PC-3 (cell line): Measurements from ENCODE around the gene ABCG8. TPM values are rescaled to one million over a fixed set of nuclear protein-coding genes. Genes with fewer than 3 reads are reported as not detected.

Experiments used
- ATAC-seq: fragments of 200-7000 bp; cut with Tn5 transposase; 2 replicates; pipeline ENCODE4 v1.9.1; 2020; ENCODE audit warnings: mild to moderate bottlenecking, moderate library complexity
- BruUV-seq: library from RNA; stranded (reverse); fragments of 400-500 nt; replicated peaks from 2 replicates; lab custom pipeline; 2021; lab: Mats Ljungman, UMichigan
- CTCF ChIA-PET: fragments of 300-600 bp; sonication (Branson Sonifier 250); formaldehyde crosslinking; loops from one replicate; lab custom pipeline; 2022; ENCODE audit warnings: antibody characterized with exemption; lab: Charles Lee
- POLR2A ChIA-PET: fragments of 300-600 bp; sonication (Branson Sonifier 250); formaldehyde crosslinking; loops from one replicate; lab custom pipeline; 2022; ENCODE audit warnings: antibody characterized with exemption; ENCODE audit not compliant: unreplicated experiment; lab: Charles Lee
- DNase-seq: peaks from one replicate; pipeline ENCODE4 v3.0.0-alpha.2; 2015
- H2AFZ ChIP-seq: fragments of 300-600 bp; sonication (generic); 2 replicates; pipeline ENCODE4 v1.6.0; 2016; ENCODE audit warnings: antibody characterized with exemption, low read length
- H3F3A ChIP-seq: fragments of 300-600 bp; sonication (generic); one replicate; pipeline ENCODE4 v1.6.0; 2017; ENCODE audit warnings: antibody characterized with exemption, low read length, control low read depth, mild to moderate bottlenecking; ENCODE audit not compliant: unreplicated experiment
- H3K27ac ChIP-seq: fragments of 300-600 bp; sonication (generic); 2 replicates; pipeline ENCODE4 v1.5.1; 2016; ENCODE audit warnings: mild to moderate bottlenecking, low read length
- H3K27me3 ChIP-seq: fragments of 300-600 bp; sonication (generic); 2 replicates; pipeline ENCODE4 v1.6.1; 2016; ENCODE audit warnings: low read length, mixed read lengths
- H3K36me3 ChIP-seq: fragments of 300-600 bp; sonication (generic); 2 replicates; pipeline ENCODE4 v1.6.1; 2016; ENCODE audit warnings: low read depth, mixed run types, low read length, mixed read lengths
- H3K4me1 ChIP-seq: fragments of 300-600 bp; sonication (generic); 2 replicates; pipeline ENCODE4 v1.5.1; 2016; ENCODE audit warnings: low read length; ENCODE audit not compliant: insufficient read depth
- H3K4me2 ChIP-seq: fragments of 300-600 bp; sonication (generic); 2 replicates; pipeline ENCODE4 v1.6.0; 2016; ENCODE audit warnings: low read length
- H3K4me3 ChIP-seq: fragments of 300-600 bp; sonication (generic); 2 replicates; pipeline ENCODE4 v1.5.1; 2016; ENCODE audit warnings: mild to moderate bottlenecking, low read length, mixed read lengths
- H3K79me2 ChIP-seq: fragments of 300-600 bp; sonication (generic); 2 replicates; pipeline ENCODE4 v1.6.1; 2017; ENCODE audit warnings: low read length, mixed read lengths
- H3K9ac ChIP-seq: fragments of 300-600 bp; sonication (generic); 2 replicates; pipeline ENCODE4 v1.6.0; 2016; ENCODE audit warnings: mild to moderate bottlenecking, low read length
- H3K9me2 ChIP-seq: fragments of 300-600 bp; sonication (generic); replicated peaks from 2 replicates; pipeline ENCODE4 v1.6.1; 2016; ENCODE audit warnings: mixed run types, low read length, mixed read lengths
- H3K9me3 ChIP-seq: fragments of 300-600 bp; sonication (generic); 2 replicates; pipeline ENCODE4 v1.6.1; 2016; ENCODE audit warnings: low read length, mixed read lengths
- H4K20me1 ChIP-seq: fragments of 300-600 bp; sonication (generic); 2 replicates; pipeline ENCODE4 v1.6.1; 2016; ENCODE audit warnings: low read length, mixed read lengths
- EZH2 ChIP-seq: fragments of 300-600 bp; sonication (generic); IDR thresholded peaks from one replicate; pipeline ENCODE4 v1.6.1; 2017; ENCODE audit warnings: antibody characterized with exemption, mild to moderate bottlenecking, low read length; ENCODE audit not compliant: unreplicated experiment
- EZH2phosphoT487 ChIP-seq: fragments of 300-600 bp; sonication (generic); IDR thresholded peaks from 2 replicates; pipeline ENCODE4 v1.6.1; 2018; ENCODE audit warnings: mild to moderate bottlenecking, antibody characterized with exemption, low read length, borderline replicate concordance
- intact Hi-C: fragments of 100-400 bp; cut with micrococcal nuclease; formaldehyde crosslinking; loops from 2 replicates; pipeline ENCODE4 v1.9.0; 2023
- total RNA-seq: library from RNA; depleted of rRNA; stranded (reverse); fragments of >200 nt; gene quantifications from 2 replicates; pipeline ENCODE4 v1.2.3, GENCODE V29; 2014
- TF ChIP-seq, protein P1 (sequence below): fragments of 300-600 bp; sonication (generic); conservative IDR thresholded peaks from 2 replicates; pipeline ENCODE4 v1.5.1; 2017; ENCODE audit warnings: antibody characterized with exemption, low read depth, mild to moderate bottlenecking, low read length

Gene ABCG8
- total RNA-seq, 1 experiment from 2014 or later, result not detected

DNA sequence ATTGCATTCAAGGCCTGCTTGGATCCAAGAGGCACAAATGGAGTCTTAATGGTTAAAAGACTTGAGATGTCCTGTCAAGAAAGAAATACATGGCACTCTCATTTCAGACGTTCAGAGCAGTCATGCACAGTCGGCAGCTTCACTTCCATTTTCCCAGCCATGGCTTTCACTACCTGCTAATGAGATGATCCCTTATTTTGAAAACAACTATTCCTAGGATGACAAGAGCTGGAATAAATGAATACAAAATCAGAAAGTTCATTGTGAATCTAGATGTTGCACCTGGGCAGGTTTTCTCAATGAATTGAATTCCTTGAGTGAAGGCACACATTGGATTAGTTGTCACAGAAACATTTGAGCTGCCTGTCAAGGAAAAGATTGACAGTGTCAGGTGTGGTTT is 25.8 kb upstream of the ABCG8 start:
- no TSS peak for BruUV-seq

DNA sequence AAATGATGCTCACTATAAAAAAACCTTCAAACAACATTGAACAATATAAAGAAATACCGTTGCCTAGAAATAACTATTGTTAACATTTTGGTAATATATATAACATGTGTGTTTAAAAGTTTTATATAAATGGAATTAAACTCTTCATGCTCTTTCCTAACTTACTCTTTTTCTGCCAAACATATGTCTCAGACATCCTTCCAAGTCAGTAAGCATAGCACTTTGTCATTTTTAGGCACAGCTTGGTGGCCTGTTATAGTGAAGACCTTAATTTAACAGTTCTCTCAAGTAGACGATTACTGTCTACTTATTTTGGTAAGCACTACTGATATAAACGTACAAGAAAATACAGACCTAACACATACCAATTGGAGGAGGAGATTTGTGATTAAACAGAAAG is 24.1 kb upstream of the ABCG8 start:
- H3K27ac ChIP-seq, result no peak overlapping the region
- H4K20me1 ChIP-seq, result no peaks in the 10 kb centered on the region
- no peaks in the 10 kb centered on the region for H3K36me3 ChIP-seq
- no TSS peak for BruUV-seq
- intact Hi-C loops, result no loop called here
- H3K9ac ChIP-seq, result no peak overlapping the region
- ATAC-seq, result no peak
- H3K27me3 ChIP-seq, result no peaks in the 10 kb centered on the region
- ChIA-PET POLR2A (no interaction called here), CTCF (no interaction called here)
- H2AFZ ChIP-seq, result no peak overlapping the region
- H3K79me2 ChIP-seq, result no peaks in the 10 kb centered on the region
- H3K4me1 ChIP-seq, result no peaks in the 10 kb centered on the region
- H3K4me3 ChIP-seq, result no peak overlapping the region
- no peak for DNase-seq
- no peak overlapping the region for H3K4me2 ChIP-seq
- no peaks in the 10 kb centered on the region for H3K9me2 ChIP-seq
- TF ChIP-seq EZH2phosphoT487 (no peak), EZH2 (no peak)
- TF ChIP-seq, protein P1, sequence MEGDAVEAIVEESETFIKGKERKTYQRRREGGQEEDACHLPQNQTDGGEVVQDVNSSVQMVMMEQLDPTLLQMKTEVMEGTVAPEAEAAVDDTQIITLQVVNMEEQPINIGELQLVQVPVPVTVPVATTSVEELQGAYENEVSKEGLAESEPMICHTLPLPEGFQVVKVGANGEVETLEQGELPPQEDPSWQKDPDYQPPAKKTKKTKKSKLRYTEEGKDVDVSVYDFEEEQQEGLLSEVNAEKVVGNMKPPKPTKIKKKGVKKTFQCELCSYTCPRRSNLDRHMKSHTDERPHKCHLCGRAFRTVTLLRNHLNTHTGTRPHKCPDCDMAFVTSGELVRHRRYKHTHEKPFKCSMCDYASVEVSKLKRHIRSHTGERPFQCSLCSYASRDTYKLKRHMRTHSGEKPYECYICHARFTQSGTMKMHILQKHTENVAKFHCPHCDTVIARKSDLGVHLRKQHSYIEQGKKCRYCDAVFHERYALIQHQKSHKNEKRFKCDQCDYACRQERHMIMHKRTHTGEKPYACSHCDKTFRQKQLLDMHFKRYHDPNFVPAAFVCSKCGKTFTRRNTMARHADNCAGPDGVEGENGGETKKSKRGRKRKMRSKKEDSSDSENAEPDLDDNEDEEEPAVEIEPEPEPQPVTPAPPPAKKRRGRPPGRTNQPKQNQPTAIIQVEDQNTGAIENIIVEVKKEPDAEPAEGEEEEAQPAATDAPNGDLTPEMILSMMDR, result no peak
- H3K9me3 ChIP-seq, result no peaks in the 10 kb centered on the region
- no peaks in the 10 kb centered on the region for H3F3A ChIP-seq

More for the DNA sequence above, 25.8 kb upstream of the ABCG8 start:
- no peak overlapping the region for H3K27ac ChIP-seq
- ChIA-PET CTCF (no interaction called here), POLR2A (no interaction called here)
- DNase-seq (no peak), ATAC-seq (no peak)
- H3K4me2 ChIP-seq, result no peak overlapping the region
- H3K36me3 ChIP-seq, result no peaks in the 10 kb centered on the region
- no peak overlapping the region for H2AFZ ChIP-seq
- no peaks in the 10 kb centered on the region for H3K9me3 ChIP-seq
- TF ChIP-seq, protein P1, result no peak
- TF ChIP-seq EZH2phosphoT487, result no peak
- no peaks in the 10 kb centered on the region for H3F3A ChIP-seq
- H3K4me3 ChIP-seq, result no peak overlapping the region
- intact Hi-C loops, result no loop called here
- H3K79me2 ChIP-seq, result no peaks in the 10 kb centered on the region
- H3K9ac ChIP-seq, result no peak overlapping the region
- H3K4me1 ChIP-seq, result no peaks in the 10 kb centered on the region
- H3K27me3 ChIP-seq, result no peaks in the 10 kb centered on the region
- H4K20me1 ChIP-seq, result no peaks in the 10 kb centered on the region
- no peaks in the 10 kb centered on the region for H3K9me2 ChIP-seq

DNA sequence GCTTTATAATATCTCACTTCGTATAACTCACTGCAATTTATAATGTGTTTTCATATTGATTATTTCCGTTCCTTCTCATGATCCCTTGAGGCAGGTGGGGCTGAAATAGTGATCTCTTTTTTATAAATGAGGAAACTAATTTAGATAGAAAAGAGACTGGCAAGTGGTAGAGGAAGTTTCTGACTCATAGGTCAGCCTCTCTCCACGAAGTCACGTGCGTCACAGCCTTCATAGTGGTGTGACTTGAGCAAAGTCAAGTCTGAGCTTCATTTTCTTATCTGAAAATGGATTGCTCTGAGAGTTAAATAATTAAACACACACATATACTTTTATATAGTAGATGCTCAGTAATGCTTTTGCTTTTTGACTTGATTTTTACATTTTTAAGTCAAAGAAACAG is 20.0 kb upstream of the ABCG8 start:
- ATAC-seq (no peak), DNase-seq (peak; percentile 21)

More for the DNA sequence above, 20.0 kb upstream of the ABCG8 start:
- H3K27ac ChIP-seq, result no peak overlapping the region
- no peak overlapping the region for H3K4me2 ChIP-seq
- H3F3A ChIP-seq, result no peaks in the 10 kb centered on the region
- POLR2A ChIA-PET, result no interaction called here
- H3K27me3 ChIP-seq, result peaks cover 19% of the 10 kb centered on the region
- no peaks in the 10 kb centered on the region for H3K9me2 ChIP-seq
- H4K20me1 ChIP-seq, result no peaks in the 10 kb centered on the region
- H3K9ac ChIP-seq, result no peak overlapping the region
- no peaks in the 10 kb centered on the region for H3K36me3 ChIP-seq
- CTCF ChIA-PET, result no interaction called here
- no TSS peak for BruUV-seq
- H3K4me1 ChIP-seq, result no peaks in the 10 kb centered on the region
- intact Hi-C loops, result no loop called here
- H3K9me3 ChIP-seq, result no peaks in the 10 kb centered on the region
- H3K79me2 ChIP-seq, result no peaks in the 10 kb centered on the region
- H3K4me3 ChIP-seq, result no peak overlapping the region
- H2AFZ ChIP-seq, result no peak overlapping the region
- TF ChIP-seq, protein P1, result no peak
- TF ChIP-seq EZH2phosphoT487 (no peak), EZH2 (no peak)
